HEK293 (cell line): ENCODE measurements around the gene CAP2.
"Not testable (repeated sequence)": the region's sequence is repeated elsewhere in the genome, so short reads cannot be mapped to it uniquely, and the experiment has no call there.

Experiments
- CTCF ChIA-PET: fragments of 350-600 bp; formaldehyde crosslinking; extraction: SDS; loops from one replicate; lab custom pipeline; 2021; ENCODE audit warnings: antibody characterized with exemption; lab: Yijun Ruan, JAX
- POLR2A ChIA-PET: fragments of 300-600 bp; formaldehyde crosslinking; extraction: SDS; loops from one replicate; lab custom pipeline; 2020; ENCODE audit warnings: antibody characterized with exemption, inconsistent platforms; lab: Yijun Ruan, JAX
- H3K27ac ChIP-seq: fragments of 200-500 bp; sonication (Bioruptor generic); 2 replicates; pipeline ENCODE4 v1.5.1; 2014; ENCODE audit warnings: low read depth, low read length, control low read depth, inconsistent platforms; ENCODE audit errors: extremely low read depth
- H3K36me3 ChIP-seq, 2 experiments: fragments of 200-500 bp in 1 of 2; sonication (Bioruptor generic) in 1 of 2; 1 replicate in 1 of 2; 2 replicates in 1 of 2; pipeline ENCODE4 v1.5.1; 2014 to 2017; ENCODE audit warnings: inconsistent platforms in 2 of 2, low read length in 2 of 2; ENCODE audit not compliant: control insufficient read depth in 2 of 2, insufficient read depth in 1 of 2
- H3K4me1 ChIP-seq: fragments of 200-500 bp; sonication (Bioruptor generic); 2 replicates; pipeline ENCODE4 v1.5.1; 2014; ENCODE audit warnings: mild to moderate bottlenecking, low read length, inconsistent platforms; ENCODE audit not compliant: control insufficient read depth, insufficient read depth
- H3K4me3 ChIP-seq: 2 replicates; pipeline ENCODE4 v1.5.1; 2011; ENCODE audit warnings: low read depth, mild to moderate bottlenecking, control low read depth, low read length, moderate library complexity
- H3K9me3 ChIP-seq: fragments of 200-500 bp; sonication (Bioruptor generic); 2 replicates; pipeline ENCODE4 v1.5.1; 2014; ENCODE audit warnings: low read depth, low read length, inconsistent platforms; ENCODE audit not compliant: control insufficient read depth, insufficient read depth
- KLF8 ChIP-seq: fragments of 450-650 bp; formaldehyde crosslinking; IDR thresholded peaks from 2 replicates; pipeline ENCODE4 v1.5.1; 2016; ENCODE audit warnings: missing biosample characterization, missing genetic modification characterization
- PRDM1 ChIP-seq: fragments of 450-650 bp; formaldehyde crosslinking; IDR thresholded peaks from 2 replicates; pipeline ENCODE4; 2016; ENCODE audit warnings: missing biosample characterization, missing genetic modification characterization
- SCRT1 ChIP-seq: fragments of 450-650 bp; formaldehyde crosslinking; IDR thresholded peaks from 2 replicates; pipeline ENCODE4 v1.5.1; 2016; ENCODE audit warnings: missing biosample characterization, missing genetic modification characterization, borderline replicate concordance
- ZBTB17 ChIP-seq: fragments of 450-650 bp; formaldehyde crosslinking; IDR thresholded peaks from 2 replicates; pipeline ENCODE4 v1.5.1; 2016; ENCODE audit warnings: missing biosample characterization, missing genetic modification characterization
- ZBTB7A ChIP-seq: fragments of 450-650 bp; formaldehyde crosslinking; IDR thresholded peaks from 2 replicates; pipeline ENCODE4 v1.5.1; 2016; ENCODE audit warnings: low read depth, missing biosample characterization, missing genetic modification characterization
- ZFHX2 ChIP-seq: fragments of 450-650 bp; formaldehyde crosslinking; conservative IDR thresholded peaks from 2 replicates; pipeline ENCODE4 v1.5.1; 2016; ENCODE audit warnings: missing biosample characterization, missing genetic modification characterization
- ZNF112 ChIP-seq: fragments of 450-650 bp; formaldehyde crosslinking; IDR thresholded peaks from 2 replicates; pipeline ENCODE4 v1.5.0; 2017; ENCODE audit warnings: missing biosample characterization, missing genetic modification characterization
- ZNF146 ChIP-seq: fragments of 450-650 bp; formaldehyde crosslinking; IDR thresholded peaks from 2 replicates; pipeline ENCODE4 v1.5.1; 2016; ENCODE audit warnings: missing biosample characterization, missing genetic modification characterization
- ZNF2 ChIP-seq: fragments of 450-650 bp; formaldehyde crosslinking; IDR thresholded peaks from 2 replicates; pipeline ENCODE4 v1.5.1; 2016; ENCODE audit warnings: missing biosample characterization, missing genetic modification characterization
- ZNF211 ChIP-seq: fragments of 450-650 bp; formaldehyde crosslinking; IDR thresholded peaks from 2 replicates; pipeline ENCODE4 v1.5.1; 2016; ENCODE audit warnings: low read depth, missing biosample characterization, missing genetic modification characterization
- ZNF214 ChIP-seq: fragments of 450-650 bp; formaldehyde crosslinking; IDR thresholded peaks from 2 replicates; pipeline ENCODE4 v1.5.1; 2017; ENCODE audit warnings: missing biosample characterization, mild to moderate bottlenecking, missing genetic modification characterization, borderline replicate concordance
- ZNF248 ChIP-seq: fragments of 450-650 bp; formaldehyde crosslinking; IDR thresholded peaks from 2 replicates; pipeline ENCODE4 v1.5.1; 2017; ENCODE audit warnings: missing biosample characterization, missing genetic modification characterization
- ZNF266 ChIP-seq: fragments of 450-650 bp; formaldehyde crosslinking; IDR thresholded peaks from 2 replicates; pipeline ENCODE4 v1.5.1; 2016; ENCODE audit warnings: missing biosample characterization, missing genetic modification characterization, low read depth
- ZNF324 ChIP-seq: fragments of 450-650 bp; formaldehyde crosslinking; IDR thresholded peaks from 2 replicates; pipeline ENCODE4 v1.5.1; 2016; ENCODE audit warnings: missing biosample characterization, missing genetic modification characterization
- ZNF600 ChIP-seq: fragments of 450-650 bp; formaldehyde crosslinking; IDR thresholded peaks from 2 replicates; pipeline ENCODE4 v1.5.1; 2016; ENCODE audit warnings: missing biosample characterization, missing genetic modification characterization
- ZNF768 ChIP-seq: fragments of 450-650 bp; formaldehyde crosslinking; IDR thresholded peaks from 2 replicates; pipeline ENCODE4 v1.5.1; 2018; ENCODE audit warnings: missing biosample characterization, mild to moderate bottlenecking, missing genetic modification characterization
- ZNF777 ChIP-seq: fragments of 450-650 bp; formaldehyde crosslinking; IDR thresholded peaks from 2 replicates; pipeline ENCODE4 v1.5.1; 2017; ENCODE audit warnings: missing biosample characterization, missing genetic modification characterization, borderline replicate concordance
- TF ChIP-seq, protein P1 (sequence below): fragments of 450-650 bp; formaldehyde crosslinking; IDR thresholded peaks from 2 replicates; pipeline ENCODE4 v1.5.1; 2016; ENCODE audit warnings: missing biosample characterization, missing genetic modification characterization
- TF ChIP-seq, protein P2 (sequence below): fragments of 450-650 bp; formaldehyde crosslinking; IDR thresholded peaks from 2 replicates; pipeline ENCODE4 v1.5.1; 2016; ENCODE audit warnings: missing biosample characterization, missing genetic modification characterization
- TF ChIP-seq, protein P3 (sequence below): fragments of 450-650 bp; formaldehyde crosslinking; IDR thresholded peaks from 2 replicates; pipeline ENCODE4 v1.5.1; 2016; ENCODE audit warnings: missing biosample characterization, missing genetic modification characterization, low read depth

CAP2 gene

DNA sequence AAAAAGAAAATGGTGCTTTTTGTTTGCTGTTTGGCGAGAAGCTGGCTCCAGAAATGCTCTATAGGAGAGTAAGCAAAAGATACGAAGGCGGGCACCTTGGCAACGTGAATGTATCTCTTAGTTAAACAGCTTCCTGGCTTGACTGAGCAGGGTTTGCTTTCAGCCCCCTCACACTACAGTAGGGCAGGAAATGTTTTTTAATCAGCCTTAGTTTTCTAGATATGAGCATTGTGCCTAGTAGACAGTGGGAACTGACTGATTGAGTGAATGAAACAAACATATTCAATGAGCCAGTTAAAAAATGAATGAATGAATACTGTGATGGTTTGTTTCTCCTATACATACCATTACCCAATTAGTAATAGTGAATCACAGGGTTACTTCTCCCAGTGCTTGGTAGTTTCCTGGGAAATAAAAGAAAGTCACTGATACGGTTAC lies 19.9 kb downstream of the CAP2 start (continued):
- TF ChIP-seq, protein P1, sequence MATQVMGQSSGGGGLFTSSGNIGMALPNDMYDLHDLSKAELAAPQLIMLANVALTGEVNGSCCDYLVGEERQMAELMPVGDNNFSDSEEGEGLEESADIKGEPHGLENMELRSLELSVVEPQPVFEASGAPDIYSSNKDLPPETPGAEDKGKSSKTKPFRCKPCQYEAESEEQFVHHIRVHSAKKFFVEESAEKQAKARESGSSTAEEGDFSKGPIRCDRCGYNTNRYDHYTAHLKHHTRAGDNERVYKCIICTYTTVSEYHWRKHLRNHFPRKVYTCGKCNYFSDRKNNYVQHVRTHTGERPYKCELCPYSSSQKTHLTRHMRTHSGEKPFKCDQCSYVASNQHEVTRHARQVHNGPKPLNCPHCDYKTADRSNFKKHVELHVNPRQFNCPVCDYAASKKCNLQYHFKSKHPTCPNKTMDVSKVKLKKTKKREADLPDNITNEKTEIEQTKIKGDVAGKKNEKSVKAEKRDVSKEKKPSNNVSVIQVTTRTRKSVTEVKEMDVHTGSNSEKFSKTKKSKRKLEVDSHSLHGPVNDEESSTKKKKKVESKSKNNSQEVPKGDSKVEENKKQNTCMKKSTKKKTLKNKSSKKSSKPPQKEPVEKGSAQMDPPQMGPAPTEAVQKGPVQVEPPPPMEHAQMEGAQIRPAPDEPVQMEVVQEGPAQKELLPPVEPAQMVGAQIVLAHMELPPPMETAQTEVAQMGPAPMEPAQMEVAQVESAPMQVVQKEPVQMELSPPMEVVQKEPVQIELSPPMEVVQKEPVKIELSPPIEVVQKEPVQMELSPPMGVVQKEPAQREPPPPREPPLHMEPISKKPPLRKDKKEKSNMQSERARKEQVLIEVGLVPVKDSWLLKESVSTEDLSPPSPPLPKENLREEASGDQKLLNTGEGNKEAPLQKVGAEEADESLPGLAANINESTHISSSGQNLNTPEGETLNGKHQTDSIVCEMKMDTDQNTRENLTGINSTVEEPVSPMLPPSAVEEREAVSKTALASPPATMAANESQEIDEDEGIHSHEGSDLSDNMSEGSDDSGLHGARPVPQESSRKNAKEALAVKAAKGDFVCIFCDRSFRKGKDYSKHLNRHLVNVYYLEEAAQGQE: no peak
- TF ChIP-seq KLF8 (no peak), ZNF266 (no peak), ZNF324 (no peak), ZBTB7A (tag by site-specific recombination) (no peak), ZNF248 (no peak)

DNA sequence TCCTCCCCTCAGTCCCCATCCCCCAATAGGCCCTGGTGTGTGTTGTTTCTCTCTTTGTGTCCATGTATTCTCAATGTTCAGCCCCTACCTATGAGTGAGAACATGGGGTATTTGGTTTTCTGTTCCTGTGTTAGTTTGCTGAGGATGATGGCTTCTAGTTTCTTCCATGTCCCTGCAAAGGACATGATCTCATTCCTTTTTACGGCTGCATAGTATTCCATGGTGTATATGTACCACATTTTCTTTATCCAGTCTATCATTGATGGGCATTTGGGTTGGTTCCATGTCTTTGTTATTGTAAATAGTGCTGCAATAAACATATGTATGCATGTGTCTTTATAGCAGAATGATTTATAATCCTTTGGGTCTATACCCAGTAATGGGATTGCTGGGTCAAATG lies 21.0 kb downstream of the CAP2 start:
- H3K9me3 ChIP-seq, H3K4me1 ChIP-seq, H3K4me3 ChIP-seq, H3K36me3 ChIP-seq, H3K27ac ChIP-seq, POLR2A ChIA-PET: not testable (repeated sequence)
- TF ChIP-seq ZNF146 (tag by site-specific recombination): peak; percentile 96
- TF ChIP-seq, protein P2, sequence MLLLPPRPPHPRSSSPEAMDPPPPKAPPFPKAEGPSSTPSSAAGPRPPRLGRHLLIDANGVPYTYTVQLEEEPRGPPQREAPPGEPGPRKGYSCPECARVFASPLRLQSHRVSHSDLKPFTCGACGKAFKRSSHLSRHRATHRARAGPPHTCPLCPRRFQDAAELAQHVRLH (tag by site-specific recombination): 0 out of 2 replicates have a peak, but pooled peaks have one; percentile 18
- CTCF ChIA-PET: interaction anchor here (0.6 kb wide), 1 partner anchor 31 kb away, joined by 4 read pairs; no protein-coding TSS in a partner anchor

DNA sequence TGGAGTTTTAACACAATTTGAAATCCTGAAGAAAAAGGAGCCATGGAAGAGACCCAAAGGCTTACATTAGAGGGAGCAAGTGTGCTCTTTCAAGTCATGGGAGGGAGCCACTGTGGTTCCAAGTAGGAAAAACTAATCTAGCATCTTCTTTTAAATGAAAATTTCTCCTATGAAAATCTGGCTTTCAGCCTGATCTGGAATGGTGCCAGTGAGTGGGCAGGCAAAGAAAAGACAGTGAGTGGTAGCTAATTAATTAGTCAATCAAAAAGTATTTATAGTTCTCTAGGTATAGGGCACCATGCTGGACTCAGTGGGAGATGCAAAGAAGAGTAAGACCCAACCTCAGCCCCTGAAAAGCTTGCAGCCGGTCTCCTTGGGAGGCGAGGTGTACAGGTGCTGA lies 21.9 kb downstream of the CAP2 start:
- H3K36me3 ChIP-seq: no peaks in the 10 kb centered on the region; a peak in 1 of 3 replicates
- H3K27ac ChIP-seq: no peak overlapping the region
- ChIA-PET CTCF (no interaction called here), POLR2A (interaction anchor here (0.5 kb wide), 1 partner anchor 510 kb away, joined by 3 read pairs; no protein-coding TSS in a partner anchor)
- H3K9me3 ChIP-seq: no peaks in the 10 kb centered on the region; the same call in 1 of the 2 replicates
- H3K4me3 ChIP-seq: no peak overlapping the region
- 0 out of 2 replicates have a peak, but pooled peaks cover 3% of the 10 kb centered on the region for H3K4me1 ChIP-seq
- TF ChIP-seq ZFHX2 (tag by site-specific recombination): no peak
- TF ChIP-seq, protein P3, sequence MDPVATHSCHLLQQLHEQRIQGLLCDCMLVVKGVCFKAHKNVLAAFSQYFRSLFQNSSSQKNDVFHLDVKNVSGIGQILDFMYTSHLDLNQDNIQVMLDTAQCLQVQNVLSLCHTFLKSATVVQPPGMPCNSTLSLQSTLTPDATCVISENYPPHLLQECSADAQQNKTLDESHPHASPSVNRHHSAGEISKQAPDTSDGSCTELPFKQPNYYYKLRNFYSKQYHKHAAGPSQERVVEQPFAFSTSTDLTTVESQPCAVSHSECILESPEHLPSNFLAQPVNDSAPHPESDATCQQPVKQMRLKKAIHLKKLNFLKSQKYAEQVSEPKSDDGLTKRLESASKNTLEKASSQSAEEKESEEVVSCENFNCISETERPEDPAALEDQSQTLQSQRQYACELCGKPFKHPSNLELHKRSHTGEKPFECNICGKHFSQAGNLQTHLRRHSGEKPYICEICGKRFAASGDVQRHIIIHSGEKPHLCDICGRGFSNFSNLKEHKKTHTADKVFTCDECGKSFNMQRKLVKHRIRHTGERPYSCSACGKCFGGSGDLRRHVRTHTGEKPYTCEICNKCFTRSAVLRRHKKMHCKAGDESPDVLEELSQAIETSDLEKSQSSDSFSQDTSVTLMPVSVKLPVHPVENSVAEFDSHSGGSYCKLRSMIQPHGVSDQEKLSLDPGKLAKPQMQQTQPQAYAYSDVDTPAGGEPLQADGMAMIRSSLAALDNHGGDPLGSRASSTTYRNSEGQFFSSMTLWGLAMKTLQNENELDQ: no peak

DNA sequence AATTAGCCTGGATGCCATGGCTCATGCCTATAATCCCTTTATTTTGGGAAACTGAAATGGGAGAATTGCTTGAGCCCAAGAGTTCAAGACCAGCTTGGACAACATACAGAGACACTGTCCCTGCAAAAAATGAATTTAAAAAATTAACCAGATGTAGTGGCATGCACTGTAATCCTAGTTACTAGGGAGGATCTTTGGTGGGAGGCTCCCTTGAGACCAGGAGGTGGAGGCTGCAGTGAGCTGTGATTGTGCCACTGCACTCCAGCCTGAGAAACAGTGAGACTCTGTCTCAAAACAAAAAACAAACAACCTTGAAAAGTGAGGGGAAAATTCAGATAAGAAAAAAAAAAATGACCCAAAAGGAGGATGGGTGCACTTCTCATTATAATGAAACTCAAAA lies 23.4 kb downstream of the CAP2 start:
- Histone ChIP-seq H3K9me3 (no peaks in the 10 kb centered on the region), H3K4me1 (0 out of 2 replicates have a peak, but pooled peaks cover 3% of the 10 kb centered on the region), H3K4me3 (no peak overlapping the region), H3K36me3 (no peaks in the 10 kb centered on the region), H3K27ac (no peak overlapping the region)
- ChIA-PET CTCF (no interaction called here), POLR2A (interaction anchor here (0.7 kb wide), 1 partner anchor 864 kb away, joined by 3 read pairs; no protein-coding TSS in a partner anchor)
- no peak for TF ChIP-seq PRDM1 (tag by site-specific recombination)
- TF ChIP-seq ZNF211: no peak
- no peak for TF ChIP-seq ZNF2 (tag by site-specific recombination)
- TF ChIP-seq SCRT1 (tag by site-specific recombination): no peak
- TF ChIP-seq ZBTB17 (tag by site-specific recombination): no peak
- TF ChIP-seq ZNF600: no peak
- no peak for TF ChIP-seq ZNF768
- no peak for TF ChIP-seq ZNF777 (tag by site-specific recombination)
- TF ChIP-seq ZNF214 (tag by site-specific recombination): no peak
- no peak for TF ChIP-seq ZNF112 (tag by site-specific recombination)
